GM18861 (cell line): ENCODE results near the gene CHRDL2.

Source experiments
- ATAC-seq: cut with Tn5 transposase; IDR thresholded peaks from one replicate; pipeline ENCODE4 v1.9.1; 2021; ENCODE audit not compliant: unreplicated experiment

The CHRDL2 gene

GRCh38 chr11:74685905-74686304 lies 45.3 kb downstream of the CHRDL2 start:
- no peak for ATAC-seq

- no peak for ATAC-seq
Measured at GRCh38 chr11:74685338-74685737, 45.9 kb downstream of the CHRDL2 start.

GRCh38 chr11:74684661-74685060 lies 46.6 kb downstream of the CHRDL2 start:
- no peak for ATAC-seq

GRCh38 chr11:74683941-74684481 lies 47.2 kb downstream of the CHRDL2 start:
- ATAC-seq, result no peak

GRCh38 chr11:74683279-74683871 lies 47.9 kb downstream of the CHRDL2 start:
- no peak for ATAC-seq

GRCh38 chr11:74682731-74683278 lies 48.4 kb downstream of the CHRDL2 start:
- ATAC-seq, result no peak

- ATAC-seq, result no peak
Measured at GRCh38 chr11:74681686-74682651, 49.3 kb downstream of the CHRDL2 start.

- no peak for ATAC-seq
Measured at GRCh38 chr11:74680703-74681531, 50.3 kb downstream of the CHRDL2 start.

- ATAC-seq, result no peak
Measured at GRCh38 chr11:74680035-74680671, 51.1 kb downstream of the CHRDL2 start.

GRCh38 chr11:74679513-74679865 lies 51.7 kb downstream of the CHRDL2 start:
- no peak for ATAC-seq

- ATAC-seq, result no peak
Measured at GRCh38 chr11:74678591-74679512, 52.4 kb downstream of the CHRDL2 start.

- ATAC-seq, result no peak
Measured at GRCh38 chr11:74678041-74678440, 53.2 kb downstream of the CHRDL2 start.

- no peak for ATAC-seq
Measured at GRCh38 chr11:74677131-74677530, 54.1 kb downstream of the CHRDL2 start.

GRCh38 chr11:74676596-74676995 lies 54.6 kb downstream of the CHRDL2 start:
- ATAC-seq, result no peak

GRCh38 chr11:74675761-74676160 lies 55.5 kb downstream of the CHRDL2 start:
- ATAC-seq, result no peak

- ATAC-seq, result no peak
Measured at GRCh38 chr11:74673693-74674360, 57.4 kb downstream of the CHRDL2 start.

GRCh38 chr11:74672956-74673692 lies 58.1 kb downstream of the CHRDL2 start:
- no peak for ATAC-seq

- ATAC-seq, result no peak
Measured at GRCh38 chr11:74672332-74672955, 58.8 kb downstream of the CHRDL2 start.
